Lower leg skin (tissue), 4 donors: ENCODE measurements around the gene SLC25A12. TPM values are rescaled to one million over a fixed set of nuclear protein-coding genes. Genes with fewer than 3 reads are reported as not detected.
A peak's percentile ranks its signal among the peaks of the same experiment; 100 is the strongest.

ENCODE experiments used
- DNase-seq, 2 donors: peaks; one replicate each; pipeline ENCODE4 v3.0.0-alpha.2; 2019; ENCODE audit warnings: low spot score in 2 of 2
- H3K4me3 ChIP-seq: fragments of 200-600 bp; sonication (generic); 2 replicates; pipeline ENCODE4 v1.5.1; 2017; ENCODE audit warnings: mild to moderate bottlenecking, low read depth; ENCODE audit not compliant: poor library complexity, severe bottlenecking
- POLR2A ChIP-seq, 2 donors: fragments of 450-650 bp; IDR thresholded peaks; one replicate each; pipeline ENCODE4 v1.6.1; 2016 to 2017; ENCODE audit warnings: antibody characterized with exemption in 2 of 2, mild to moderate bottlenecking in 1 of 2, moderate library complexity in 1 of 2
- WGBS, 2 donors: methylation state at CpG; one replicate each; pipeline ENCODE4 v1.1.5; 2018; 5-methylcytosine and 5-hydroxymethylcytosine counted together
- intact Hi-C: fragments of 100-400 bp; cut with DNase I; formaldehyde crosslinking; loops from one replicate; pipeline ENCODE4 v1.15.0; 2023; ENCODE audit warnings: low total_unique reads
- total RNA-seq, 4 donors: library from RNA; depleted of rRNA; stranded (reverse); fragments of >200 nt; gene quantifications; one replicate each; pipeline ENCODE4 v1.1.0, GENCODE V29; 2016
- TF ChIP-seq, protein P1 (sequence below), 3 donors: fragments of 450-650 bp; IDR thresholded peaks; one replicate each; pipeline ENCODE4 v1.5.1; 2016; ENCODE audit warnings: antibody characterized with exemption in 3 of 3, mild to moderate bottlenecking in 3 of 3, moderate library complexity in 2 of 3

The SLC25A12 gene, protein sequence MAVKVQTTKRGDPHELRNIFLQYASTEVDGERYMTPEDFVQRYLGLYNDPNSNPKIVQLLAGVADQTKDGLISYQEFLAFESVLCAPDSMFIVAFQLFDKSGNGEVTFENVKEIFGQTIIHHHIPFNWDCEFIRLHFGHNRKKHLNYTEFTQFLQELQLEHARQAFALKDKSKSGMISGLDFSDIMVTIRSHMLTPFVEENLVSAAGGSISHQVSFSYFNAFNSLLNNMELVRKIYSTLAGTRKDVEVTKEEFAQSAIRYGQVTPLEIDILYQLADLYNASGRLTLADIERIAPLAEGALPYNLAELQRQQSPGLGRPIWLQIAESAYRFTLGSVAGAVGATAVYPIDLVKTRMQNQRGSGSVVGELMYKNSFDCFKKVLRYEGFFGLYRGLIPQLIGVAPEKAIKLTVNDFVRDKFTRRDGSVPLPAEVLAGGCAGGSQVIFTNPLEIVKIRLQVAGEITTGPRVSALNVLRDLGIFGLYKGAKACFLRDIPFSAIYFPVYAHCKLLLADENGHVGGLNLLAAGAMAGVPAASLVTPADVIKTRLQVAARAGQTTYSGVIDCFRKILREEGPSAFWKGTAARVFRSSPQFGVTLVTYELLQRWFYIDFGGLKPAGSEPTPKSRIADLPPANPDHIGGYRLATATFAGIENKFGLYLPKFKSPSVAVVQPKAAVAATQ
- total RNA-seq = 10 to 100 TPM; 18.1 to 28.1 (median 25.8) TPM

DNA sequence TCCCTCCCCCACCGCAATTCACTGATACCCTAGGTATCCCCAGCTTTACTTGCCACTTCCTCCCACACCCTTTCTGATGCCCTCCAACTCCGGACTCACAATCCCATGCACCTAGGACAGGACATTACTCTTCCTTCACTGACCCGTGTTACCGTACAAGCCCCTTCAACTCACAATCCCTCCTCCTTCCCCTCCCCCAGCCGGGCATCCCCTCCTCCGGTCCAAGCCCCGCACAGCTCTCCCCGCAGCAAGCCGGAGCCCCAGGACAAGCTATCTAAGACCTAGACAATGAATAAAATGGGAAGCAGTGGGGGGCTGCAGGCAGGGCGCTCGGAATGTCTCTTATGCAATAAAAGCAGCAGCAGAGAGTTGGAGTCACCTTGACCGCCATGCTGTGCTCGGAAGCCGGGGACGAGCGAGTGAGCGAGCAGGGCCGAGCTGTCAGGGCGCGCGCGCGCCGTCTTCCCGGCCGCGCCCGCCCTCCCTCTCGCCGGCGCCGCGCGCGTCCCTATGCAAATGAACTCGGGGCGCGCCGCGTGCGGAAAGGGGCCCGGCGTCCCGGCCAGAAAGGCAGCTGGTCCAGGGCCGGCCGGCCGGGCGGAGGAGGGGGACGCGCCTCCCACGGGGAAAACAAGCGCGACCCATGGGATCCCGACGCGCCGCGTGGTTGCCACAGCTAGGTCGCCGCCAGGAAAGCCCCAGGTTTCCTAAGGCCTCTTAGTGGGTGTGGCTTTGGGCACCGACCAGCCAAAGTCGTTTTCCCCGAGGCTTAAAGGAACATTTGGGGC is at the start of gene SLC25A12:
Gene SLC25A12 (minus strand): TSS at position 421 of the 788 bp plus-strand sequence. CDS start 30 bp downstream, at position 391.
- TF ChIP-seq POLR2A (IDR thresholded peaks at IDR 0.05) = no peak
- TF ChIP-seq, protein P1, sequence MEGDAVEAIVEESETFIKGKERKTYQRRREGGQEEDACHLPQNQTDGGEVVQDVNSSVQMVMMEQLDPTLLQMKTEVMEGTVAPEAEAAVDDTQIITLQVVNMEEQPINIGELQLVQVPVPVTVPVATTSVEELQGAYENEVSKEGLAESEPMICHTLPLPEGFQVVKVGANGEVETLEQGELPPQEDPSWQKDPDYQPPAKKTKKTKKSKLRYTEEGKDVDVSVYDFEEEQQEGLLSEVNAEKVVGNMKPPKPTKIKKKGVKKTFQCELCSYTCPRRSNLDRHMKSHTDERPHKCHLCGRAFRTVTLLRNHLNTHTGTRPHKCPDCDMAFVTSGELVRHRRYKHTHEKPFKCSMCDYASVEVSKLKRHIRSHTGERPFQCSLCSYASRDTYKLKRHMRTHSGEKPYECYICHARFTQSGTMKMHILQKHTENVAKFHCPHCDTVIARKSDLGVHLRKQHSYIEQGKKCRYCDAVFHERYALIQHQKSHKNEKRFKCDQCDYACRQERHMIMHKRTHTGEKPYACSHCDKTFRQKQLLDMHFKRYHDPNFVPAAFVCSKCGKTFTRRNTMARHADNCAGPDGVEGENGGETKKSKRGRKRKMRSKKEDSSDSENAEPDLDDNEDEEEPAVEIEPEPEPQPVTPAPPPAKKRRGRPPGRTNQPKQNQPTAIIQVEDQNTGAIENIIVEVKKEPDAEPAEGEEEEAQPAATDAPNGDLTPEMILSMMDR (IDR thresholded peaks at IDR 0.05) = no peak
- peak; percentile 53 to 92 for DNase-seq
- WGBS, 2 donors = 1% methylated on average over 53 to 63 of the region's 63 CpGs
- intact Hi-C loops = no loop called here
- peak within 1 kb of the TSS; percentile 83 for H3K4me3 ChIP-seq

DNA sequence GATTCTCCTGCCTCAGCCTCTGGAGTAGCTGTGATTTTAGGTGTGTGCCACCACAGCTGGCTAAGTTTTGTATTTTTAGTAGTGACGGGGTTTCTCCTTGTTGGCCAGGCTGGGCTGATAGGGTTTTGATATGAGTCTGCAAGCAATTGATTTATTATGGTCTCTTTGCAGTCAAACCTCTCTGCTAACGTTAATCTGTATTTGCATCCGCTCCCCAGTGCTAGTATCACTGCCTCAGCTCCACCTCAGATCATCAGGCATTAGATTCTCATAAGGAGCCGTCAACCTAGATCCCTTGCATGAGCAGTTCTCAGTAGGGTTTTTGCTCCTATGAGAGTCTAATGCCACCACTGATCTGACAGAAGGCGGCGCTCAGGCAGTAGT is 47.3 kb upstream of the SLC25A12 start:
- TF ChIP-seq, protein P1 (IDR thresholded peaks at IDR 0.05) = no peak
- no peak for TF ChIP-seq POLR2A (IDR thresholded peaks at IDR 0.05)
- 96% methylated on average over 6 of the region's 6 CpGs for WGBS, 2 donors
- no peak overlapping the region for H3K4me3 ChIP-seq
- intact Hi-C loops = no loop called here
- DNase-seq = no peak

DNA sequence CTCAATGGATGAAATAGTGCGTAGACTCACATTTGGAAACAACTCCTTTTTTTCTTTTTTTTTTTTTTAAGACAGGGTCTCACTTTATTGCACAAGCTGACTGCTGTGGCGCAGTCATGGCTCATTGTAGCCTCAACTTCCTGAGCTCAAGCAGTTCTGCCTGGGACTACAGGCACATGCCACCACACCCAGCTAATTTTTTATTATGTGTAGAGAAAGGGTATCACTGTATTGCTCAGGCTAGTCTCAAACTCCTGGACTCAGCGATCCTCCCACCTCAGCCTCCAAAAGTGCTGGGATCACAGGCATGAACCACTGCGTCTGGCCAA is 45.7 kb upstream of the SLC25A12 start:
- TF ChIP-seq, protein P1 (IDR thresholded peaks at IDR 0.05) = no peak
- TF ChIP-seq POLR2A (IDR thresholded peaks at IDR 0.05) = no peak
- 83 to 94% methylated on average over 4 of the region's 4 CpGs for WGBS, 2 donors
- no peak overlapping the region for H3K4me3 ChIP-seq
- DNase-seq = no peak
- intact Hi-C loops = no loop called here

DNA sequence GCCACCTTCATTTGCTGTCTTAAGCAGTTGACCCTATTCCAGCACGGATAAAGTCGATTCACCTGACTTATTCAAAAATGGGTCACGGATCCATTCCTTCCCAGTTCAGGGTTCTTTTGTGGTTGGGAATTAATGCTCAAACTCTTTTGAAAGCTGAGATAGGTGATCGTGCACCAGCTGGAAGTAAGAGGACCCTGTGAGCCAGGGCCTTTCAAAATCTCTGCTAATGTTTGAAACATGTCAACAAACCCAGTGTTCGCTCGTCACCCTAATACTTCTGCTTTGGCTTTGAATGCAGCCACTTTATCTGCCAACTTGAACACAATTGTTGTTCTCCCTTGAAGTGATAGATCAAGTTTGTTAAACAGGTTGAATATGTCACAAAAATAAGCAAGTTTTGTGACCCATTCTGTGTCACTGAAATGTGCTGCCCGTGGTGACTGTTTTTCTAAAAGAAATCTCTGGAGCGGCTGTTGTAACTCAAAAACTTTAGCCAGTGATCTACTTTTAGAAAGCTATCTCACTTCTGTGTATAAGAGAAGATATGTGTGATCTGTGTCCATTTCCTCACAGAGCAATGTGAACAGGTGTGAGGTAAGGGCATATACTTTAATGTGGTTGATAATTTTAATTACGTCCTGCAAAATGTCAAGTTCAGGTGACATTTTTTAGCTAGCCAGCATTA is 45.2 kb upstream of the SLC25A12 start:
- 93 to 94% methylated on average over 9 of the region's 9 CpGs for WGBS, 2 donors
- DNase-seq = no peak
- H3K4me3 ChIP-seq = no peak overlapping the region
- intact Hi-C loops = no loop called here
- TF ChIP-seq POLR2A (IDR thresholded peaks at IDR 0.05) = no peak
- TF ChIP-seq, protein P1 (IDR thresholded peaks at IDR 0.05) = no peak

DNA sequence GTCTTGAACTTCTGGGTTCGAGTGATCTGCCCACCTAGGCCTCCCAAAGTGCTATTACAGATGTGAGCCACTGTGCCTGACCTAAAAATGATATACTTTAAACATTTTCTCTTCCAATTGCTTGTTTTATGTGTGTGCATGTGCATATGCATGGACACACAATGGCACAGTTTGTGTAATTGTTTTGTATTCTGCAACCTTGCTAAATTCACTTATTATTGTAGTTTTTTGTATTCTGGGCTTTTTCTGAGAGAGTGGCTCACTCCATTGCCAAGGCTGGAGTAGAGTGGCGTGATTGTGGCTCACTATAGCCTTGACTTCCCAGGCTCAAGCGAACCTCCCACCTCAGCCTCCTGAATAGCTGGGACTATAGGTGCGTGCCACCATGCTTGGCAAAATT is 36.3 kb upstream of the SLC25A12 start:
- DNase-seq = no peak
- WGBS, 2 donors = 96 to 99% methylated on average over 4 of the region's 4 CpGs
- no peak overlapping the region for H3K4me3 ChIP-seq
- intact Hi-C loops = no loop called here
- TF ChIP-seq, protein P1 (IDR thresholded peaks at IDR 0.05) = no peak
- no peak for TF ChIP-seq POLR2A (IDR thresholded peaks at IDR 0.05)
